Testis (tissue), 2 donors: ENCODE results near the gene BAIAP3.

Source experiments
- CTCF ChIP-seq, 3 experiments: fragments of 450-650 bp in 2 of 3; fragments of 200-600 bp in 1 of 3; sonication (generic) in 1 of 3; IDR thresholded peaks; one replicate each; pipeline ENCODE4 v1.5.1; 2016 to 2019; ENCODE audit warnings: antibody characterized with exemption in 3 of 3, mild to moderate bottlenecking in 2 of 3, moderate library complexity in 1 of 3
- POLR2A ChIP-seq: fragments of 450-650 bp; IDR thresholded peaks from one replicate; pipeline ENCODE4 v1.6.1; 2017; ENCODE audit warnings: antibody characterized with exemption, mild to moderate bottlenecking, moderate library complexity

- TF ChIP-seq CTCF (IDR thresholded peaks at IDR 0.05) (no peak), POLR2A (no peak)
Measured at GRCh38 chr16:1337486-1337885, 4.0 kb downstream of the BAIAP3 start.
